Measurements from ENCODE around the gene C1orf226.

The C1orf226 gene

GRCh38 chr1:162366149-162366548 is 15.4 kb upstream of the C1orf226 start:
- no peak for DNase-seq

GRCh38 chr1:162366671-162367070 is 14.9 kb upstream of the C1orf226 start:
- DNase-seq = no peak

- DNase-seq = no peak
Observed at GRCh38 chr1:162367073-162367472, 14.5 kb upstream of the C1orf226 start.

GRCh38 chr1:162367772-162368171 is 13.8 kb upstream of the C1orf226 start:
- DNase-seq = no peak

GRCh38 chr1:162368451-162368850 is 13.1 kb upstream of the C1orf226 start:
- no peak for DNase-seq

- no peak for DNase-seq
Observed at GRCh38 chr1:162369571-162369970, 12.0 kb upstream of the C1orf226 start.

GRCh38 chr1:162370161-162370560 is 11.4 kb upstream of the C1orf226 start:
- DNase-seq = no peak

- no peak for DNase-seq
Observed at GRCh38 chr1:162370721-162371120, 10.8 kb upstream of the C1orf226 start.

GRCh38 chr1:162371611-162372010 is 9.9 kb upstream of the C1orf226 start:
- no peak for DNase-seq

GRCh38 chr1:162372159-162373071 is 9.1 kb upstream of the C1orf226 start:
- no peak for DNase-seq

GRCh38 chr1:162373072-162373427 is 8.5 kb upstream of the C1orf226 start:
- no peak for DNase-seq

- DNase-seq = no peak
Observed at GRCh38 chr1:162373541-162374260, 7.8 kb upstream of the C1orf226 start.

GRCh38 chr1:162374406-162374805 is 7.1 kb upstream of the C1orf226 start:
- DNase-seq = no peak

GRCh38 chr1:162375463-162375862 is 6.1 kb upstream of the C1orf226 start:
- DNase-seq = no peak

GRCh38 chr1:162376691-162377090 is 4.8 kb upstream of the C1orf226 start, which contains the start of gene SPATA46:
Gene SPATA46, minus strand, starts transcription at chr1:162376854. Its CDS starts 64 bp downstream, at chr1:162376790.
- DNase-seq = no peak

GRCh38 chr1:162380061-162380846 is 1.3 kb upstream of the C1orf226 start:
- DNase-seq = no peak

GRCh38 chr1:162381941-162382750 is 618 bp downstream of the C1orf226 start:
- DNase-seq = no peak

GRCh38 chr1:162383091-162383490 is 1.6 kb downstream of the C1orf226 start:
- DNase-seq = no peak

- no peak for DNase-seq
Observed at GRCh38 chr1:162383516-162383915, 2.0 kb downstream of the C1orf226 start.

GRCh38 chr1:162384116-162384515 is 2.6 kb downstream of the C1orf226 start:
- no peak for DNase-seq

- DNase-seq = no peak
Observed at GRCh38 chr1:162384601-162385279, 3.2 kb downstream of the C1orf226 start.

GRCh38 chr1:162385280-162385623 is 3.7 kb downstream of the C1orf226 start:
- no peak for DNase-seq
